AG09319 (cell line): ENCODE data around the gene GAS7.

Experiments used
- DNase-seq: peaks from one replicate; pipeline ENCODE4 v3.0.0-alpha.2; 2010; ENCODE audit warnings: low read depth; ENCODE audit errors: extremely low read depth
- TF ChIP-seq, protein P1 (sequence below): IDR thresholded peaks from 2 replicates; pipeline ENCODE4 v1.5.1; 2011; ENCODE audit warnings: low read depth, mild to moderate bottlenecking, inconsistent platforms, low read length, moderate library complexity

Gene GAS7

DNA sequence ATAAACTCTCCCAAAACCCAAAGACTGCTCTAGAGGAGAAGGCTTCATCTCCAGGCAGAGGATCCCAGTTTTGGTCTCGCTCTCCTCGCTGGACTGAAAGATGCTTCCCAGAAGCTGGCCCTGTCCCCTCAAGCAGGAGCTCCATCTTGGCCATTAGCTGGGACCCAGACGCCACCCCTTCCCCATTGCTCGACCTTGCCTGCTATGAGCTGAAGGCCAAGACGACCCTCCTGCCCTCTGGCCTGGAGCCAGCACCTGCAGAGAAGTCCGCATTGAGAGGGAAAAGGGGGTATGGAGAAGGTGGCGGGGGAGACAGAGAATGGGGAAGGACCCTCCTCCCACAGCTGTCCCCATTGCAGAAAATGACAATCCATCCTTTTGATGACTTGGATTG, 289.8 kb downstream of the GAS7 start:
- no peak for DNase-seq
- TF ChIP-seq, protein P1, sequence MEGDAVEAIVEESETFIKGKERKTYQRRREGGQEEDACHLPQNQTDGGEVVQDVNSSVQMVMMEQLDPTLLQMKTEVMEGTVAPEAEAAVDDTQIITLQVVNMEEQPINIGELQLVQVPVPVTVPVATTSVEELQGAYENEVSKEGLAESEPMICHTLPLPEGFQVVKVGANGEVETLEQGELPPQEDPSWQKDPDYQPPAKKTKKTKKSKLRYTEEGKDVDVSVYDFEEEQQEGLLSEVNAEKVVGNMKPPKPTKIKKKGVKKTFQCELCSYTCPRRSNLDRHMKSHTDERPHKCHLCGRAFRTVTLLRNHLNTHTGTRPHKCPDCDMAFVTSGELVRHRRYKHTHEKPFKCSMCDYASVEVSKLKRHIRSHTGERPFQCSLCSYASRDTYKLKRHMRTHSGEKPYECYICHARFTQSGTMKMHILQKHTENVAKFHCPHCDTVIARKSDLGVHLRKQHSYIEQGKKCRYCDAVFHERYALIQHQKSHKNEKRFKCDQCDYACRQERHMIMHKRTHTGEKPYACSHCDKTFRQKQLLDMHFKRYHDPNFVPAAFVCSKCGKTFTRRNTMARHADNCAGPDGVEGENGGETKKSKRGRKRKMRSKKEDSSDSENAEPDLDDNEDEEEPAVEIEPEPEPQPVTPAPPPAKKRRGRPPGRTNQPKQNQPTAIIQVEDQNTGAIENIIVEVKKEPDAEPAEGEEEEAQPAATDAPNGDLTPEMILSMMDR, result no peak

DNA sequence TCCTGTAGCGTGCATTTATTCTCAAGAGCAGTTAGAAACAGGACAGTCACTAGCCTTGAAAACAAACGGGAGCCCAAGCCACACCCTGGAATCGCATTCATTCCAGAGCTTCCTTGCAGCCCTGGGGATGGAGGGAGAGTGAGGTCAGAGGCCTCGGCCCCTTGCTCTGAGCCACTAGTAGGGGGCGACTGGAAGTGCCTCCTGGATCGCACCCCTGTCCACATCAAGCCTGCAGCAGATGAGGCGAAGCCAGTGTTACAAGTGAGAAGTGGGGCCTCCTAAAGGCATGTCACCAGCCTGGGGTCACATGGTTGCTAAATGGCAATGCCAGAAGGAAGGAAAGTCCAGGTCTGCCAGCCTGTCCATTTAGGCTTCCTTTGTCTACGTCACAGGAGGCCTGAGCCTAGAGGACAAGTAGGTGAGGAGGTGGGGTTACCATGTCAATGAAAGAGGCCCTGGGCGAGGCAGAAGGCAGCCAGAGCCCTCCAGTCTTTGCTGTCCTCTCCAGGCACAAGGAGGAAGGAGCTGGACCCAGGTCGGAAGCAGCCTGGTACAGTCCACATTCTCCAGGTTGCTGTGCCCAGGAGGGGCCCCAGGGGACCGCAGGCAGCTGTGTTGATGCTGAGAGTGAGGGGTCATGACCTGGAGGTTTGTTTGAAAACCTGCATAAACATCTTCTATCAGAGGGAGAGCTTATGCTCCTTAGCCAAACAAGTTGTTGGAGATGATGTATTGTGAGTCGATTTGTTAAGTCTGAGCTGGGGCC, 290.3 kb downstream of the GAS7 start:
- DNase-seq, result no peak
- TF ChIP-seq, protein P1, result no peak

DNA sequence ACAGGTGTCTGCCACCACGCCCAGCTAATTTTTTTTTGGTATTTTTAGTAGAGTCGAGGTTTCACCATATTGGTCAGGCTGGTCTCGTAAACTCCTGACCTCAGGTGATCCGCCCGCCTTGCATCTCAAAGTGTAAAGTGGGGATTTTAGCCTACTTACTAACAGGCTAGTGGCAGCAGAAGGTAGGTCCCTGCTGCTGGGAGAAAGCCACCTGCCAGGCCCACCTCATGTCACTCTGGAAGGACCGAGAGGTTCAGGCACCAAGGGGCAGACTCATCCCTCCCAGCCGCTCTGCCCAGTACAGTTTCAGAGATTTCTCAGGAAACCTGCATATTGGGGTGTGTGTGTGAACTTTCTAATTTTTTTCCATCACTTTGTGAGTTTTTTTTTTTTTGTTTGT, 291.3 kb downstream of the GAS7 start:
- TF ChIP-seq, protein P1, result no peak
- DNase-seq, result no peak

DNA sequence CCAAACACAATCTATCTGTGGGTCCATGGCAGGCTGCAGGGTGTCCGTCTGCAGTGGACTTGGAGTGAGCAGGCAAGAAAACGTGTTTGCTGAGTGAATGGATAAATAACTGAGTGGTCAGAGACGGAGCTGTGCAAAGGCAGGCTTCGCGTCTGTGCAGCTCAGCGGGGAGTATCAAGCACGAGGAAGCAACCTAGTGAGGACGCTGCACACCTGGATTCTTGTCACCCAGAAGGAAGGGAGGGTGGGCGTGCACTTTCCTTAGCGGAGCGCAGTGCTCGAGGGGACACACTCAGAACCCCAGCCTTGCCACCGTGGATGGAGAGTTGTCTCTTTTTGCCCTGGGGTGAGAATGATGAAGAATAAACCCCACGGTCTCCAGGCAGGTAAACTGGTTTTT, 291.8 kb downstream of the GAS7 start:
- DNase-seq, result no peak
- TF ChIP-seq, protein P1, result no peak

DNA sequence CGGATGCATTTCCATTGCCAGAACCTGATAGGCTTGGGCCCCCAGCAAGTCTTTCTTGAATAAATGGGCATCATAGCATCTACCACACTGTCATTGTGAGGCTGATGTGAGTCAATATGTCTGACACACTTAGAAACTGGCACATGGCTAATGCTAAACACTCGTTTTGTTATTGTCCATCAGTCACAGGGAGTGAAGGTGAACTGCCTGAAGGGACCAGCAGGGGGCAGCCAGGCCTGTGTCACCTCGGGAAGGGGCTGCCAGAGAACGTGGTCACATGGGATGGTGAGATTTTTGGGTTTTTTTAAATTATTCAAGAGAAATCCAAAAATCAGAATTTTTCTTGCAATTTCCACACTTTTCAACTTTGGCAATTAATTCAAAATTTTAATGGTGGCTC, 292.5 kb downstream of the GAS7 start:
- TF ChIP-seq, protein P1, result peak; percentile 41
- no peak for DNase-seq

DNA sequence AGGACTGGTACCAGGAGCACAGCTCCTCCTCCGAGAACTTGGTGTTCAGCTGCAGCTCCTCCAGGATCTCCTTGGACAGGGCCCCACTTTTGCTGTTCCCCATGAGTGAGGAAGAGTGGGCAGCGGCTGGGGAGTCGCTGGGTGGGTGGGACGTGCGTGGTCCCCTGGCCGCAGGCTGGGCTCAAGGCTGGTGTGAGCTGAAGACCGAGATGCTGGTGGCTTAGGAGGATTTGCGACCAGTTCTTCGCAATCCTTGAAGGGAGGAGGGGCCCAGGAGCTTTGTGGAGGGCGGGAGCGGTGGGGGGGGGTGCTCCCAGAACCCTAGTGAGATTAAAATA, 293.4 kb downstream of the GAS7 start, which contains the start of gene RCVRN:
TSS of gene RCVRN (minus strand) at position 194 of the 338 bp plus-strand sequence. CDS start at position 103, 91 bp downstream.
- TF ChIP-seq, protein P1, result no peak
- DNase-seq, result no peak

DNA sequence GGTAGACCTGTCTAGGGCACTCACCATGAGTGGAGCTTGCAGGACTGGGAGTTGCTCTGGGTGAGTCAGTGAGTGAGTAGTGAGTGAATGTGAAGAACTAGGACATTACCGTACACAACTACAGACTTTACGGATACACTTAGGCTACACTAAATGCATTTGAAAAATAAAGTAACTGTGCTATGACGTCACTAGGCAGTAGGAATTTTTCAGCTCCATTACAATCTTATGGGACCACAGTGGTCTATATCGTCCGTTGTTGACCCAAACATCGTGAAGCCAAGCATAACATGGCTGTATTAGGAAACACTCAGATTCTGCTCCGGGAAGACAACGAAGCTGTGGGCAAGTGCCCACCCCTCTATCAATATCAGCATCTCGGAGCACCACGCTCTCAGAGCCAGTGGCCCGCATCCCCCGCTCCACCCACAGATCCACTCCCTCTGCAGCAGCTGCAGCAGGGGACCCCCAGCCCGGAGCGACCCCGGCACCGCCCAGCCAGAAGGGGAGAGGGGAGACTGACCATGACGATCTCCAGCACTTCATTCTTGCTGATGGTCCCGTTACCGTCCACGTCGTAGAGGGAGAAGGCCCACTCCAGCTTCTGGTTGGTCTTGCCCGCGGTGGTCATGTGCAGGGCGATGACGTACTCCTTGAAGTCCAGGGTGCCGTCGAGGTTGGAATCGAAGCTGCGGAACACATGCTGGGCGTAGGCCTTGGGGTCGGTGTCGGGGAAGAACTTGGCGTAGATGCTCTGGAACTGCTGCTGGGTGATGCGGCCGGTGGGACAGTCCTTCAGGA, 293.9 kb downstream of the GAS7 start:
- TF ChIP-seq, protein P1, result no peak

More for the DNA sequence above, 293.9 kb downstream of the GAS7 start:
- DNase-seq, result no peak
